EH (cell line): ENCODE data around the gene SSNA1.

Experiments used
- DNase-seq: peaks from one replicate; pipeline ENCODE4 v3.0.0-alpha.2; 2015; ENCODE audit warnings: low read depth

SSNA1 gene, protein sequence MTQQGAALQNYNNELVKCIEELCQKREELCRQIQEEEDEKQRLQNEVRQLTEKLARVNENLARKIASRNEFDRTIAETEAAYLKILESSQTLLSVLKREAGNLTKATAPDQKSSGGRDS

DNA sequence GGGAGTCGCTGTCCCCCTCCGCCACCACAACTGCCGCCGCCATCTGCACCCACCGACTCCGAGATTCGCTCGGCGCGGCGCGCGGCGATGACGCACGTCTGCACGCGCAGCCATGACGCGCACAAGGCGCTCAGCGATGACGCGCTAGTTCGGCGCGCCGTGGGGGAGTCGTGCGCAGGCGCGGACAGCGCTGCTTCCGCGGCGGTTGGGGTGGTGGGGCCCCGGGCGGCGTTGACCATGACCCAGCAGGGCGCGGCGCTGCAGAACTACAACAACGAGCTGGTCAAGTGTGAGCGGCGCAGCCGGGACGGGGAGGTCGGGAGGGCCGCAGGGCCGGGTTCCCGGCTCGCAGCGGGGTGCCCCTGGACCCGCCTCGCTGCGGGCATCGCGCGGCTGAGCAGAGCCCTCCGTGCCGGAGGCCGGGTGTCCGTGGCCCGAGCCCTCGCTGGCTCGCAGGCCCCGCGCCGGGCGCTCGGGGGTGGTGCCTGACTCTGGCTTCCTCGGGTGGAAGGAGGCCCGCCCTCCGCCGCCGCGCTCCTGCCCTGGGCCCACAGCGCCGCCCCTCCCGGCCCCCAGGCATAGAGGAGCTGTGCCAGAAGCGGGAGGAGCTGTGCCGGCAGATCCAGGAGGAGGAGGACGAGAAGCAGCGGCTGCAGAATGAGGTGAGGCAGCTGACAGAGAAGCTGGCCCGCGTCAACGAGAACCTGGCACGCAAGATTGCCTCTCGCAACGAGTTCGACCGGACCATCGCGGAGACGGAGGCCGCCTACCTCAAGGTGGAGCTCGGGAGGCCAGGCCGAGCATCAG, at the start of gene SSNA1, which contains the start of gene ANAPC2:
Gene SSNA1, plus strand, starts transcription at position 187 of the 807 bp plus-strand sequence. Its CDS starts 51 bp downstream, at position 238.
Gene ANAPC2, minus strand, starts transcription at position 71 of the 807 bp plus-strand sequence. Its CDS starts 28 bp downstream, at position 43.
- DNase-seq, result peak; percentile 90

DNA sequence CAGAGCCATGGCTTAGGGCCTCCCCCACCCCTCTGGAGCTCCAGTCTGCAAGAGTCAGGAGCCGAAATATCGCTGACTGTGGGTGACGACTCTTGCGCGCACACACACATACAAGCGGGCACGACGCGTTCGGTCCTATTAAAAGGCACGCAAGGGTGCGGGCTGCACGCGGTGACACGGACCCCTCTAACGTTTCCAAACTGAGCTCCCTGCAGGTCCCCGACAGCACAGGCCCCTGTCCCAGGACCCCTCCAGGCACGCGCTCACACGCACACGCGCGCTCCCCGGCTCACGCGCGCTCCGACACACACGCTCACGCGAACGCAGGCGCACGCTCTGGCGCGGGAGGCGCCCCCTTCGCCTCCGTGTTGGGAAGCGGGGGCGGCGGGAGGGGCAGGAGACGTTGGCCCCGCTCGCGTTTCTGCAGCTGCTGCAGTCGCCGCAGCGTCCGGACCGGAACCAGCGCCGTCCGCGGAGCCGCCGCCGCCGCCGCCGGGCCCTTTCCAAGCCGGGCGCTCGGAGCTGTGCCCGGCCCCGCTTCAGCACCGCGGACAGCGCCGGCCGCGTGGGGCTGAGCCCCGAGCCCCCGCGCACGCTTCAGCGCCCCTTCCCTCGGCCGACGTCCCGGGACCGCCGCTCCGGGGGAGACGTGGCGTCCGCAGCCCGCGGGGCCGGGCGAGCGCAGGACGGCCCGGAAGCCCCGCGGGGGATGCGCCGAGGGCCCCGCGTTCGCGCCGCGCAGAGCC, 49.6 kb upstream of the SSNA1 start, which contains the start of gene GRIN1:
Gene GRIN1, plus strand, starts transcription at position 433 of the 746 bp plus-strand sequence. CDS start 333 bp downstream, outside the sequence.
- peak; percentile 46 for DNase-seq

DNA sequence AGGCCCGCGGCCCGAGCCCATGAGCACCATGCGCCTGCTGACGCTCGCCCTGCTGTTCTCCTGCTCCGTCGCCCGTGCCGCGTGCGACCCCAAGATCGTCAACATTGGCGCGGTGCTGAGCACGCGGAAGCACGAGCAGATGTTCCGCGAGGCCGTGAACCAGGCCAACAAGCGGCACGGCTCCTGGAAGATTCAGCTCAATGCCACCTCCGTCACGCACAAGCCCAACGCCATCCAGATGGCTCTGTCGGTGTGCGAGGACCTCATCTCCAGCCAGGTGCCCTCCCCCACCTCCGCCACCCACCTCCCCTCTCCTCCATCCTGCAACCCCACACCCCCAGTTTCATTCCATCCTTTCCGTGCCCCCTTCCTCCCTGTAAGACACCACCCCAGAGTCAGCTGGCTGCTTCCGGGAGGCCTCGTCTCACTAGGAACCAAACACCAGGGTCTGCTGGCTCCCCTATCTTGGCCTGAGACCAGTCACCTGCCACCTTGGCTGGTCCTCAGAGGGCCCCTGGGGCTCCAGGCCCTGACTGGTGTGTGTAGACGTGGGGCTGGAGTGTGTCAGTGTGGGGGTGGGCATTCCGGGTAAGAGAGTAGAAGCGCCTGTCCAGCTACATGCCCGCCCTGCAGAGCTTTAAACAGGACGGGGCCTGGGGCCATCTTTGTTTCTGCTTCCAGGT, 48.9 kb upstream of the SSNA1 start:
- no peak for DNase-seq

DNA sequence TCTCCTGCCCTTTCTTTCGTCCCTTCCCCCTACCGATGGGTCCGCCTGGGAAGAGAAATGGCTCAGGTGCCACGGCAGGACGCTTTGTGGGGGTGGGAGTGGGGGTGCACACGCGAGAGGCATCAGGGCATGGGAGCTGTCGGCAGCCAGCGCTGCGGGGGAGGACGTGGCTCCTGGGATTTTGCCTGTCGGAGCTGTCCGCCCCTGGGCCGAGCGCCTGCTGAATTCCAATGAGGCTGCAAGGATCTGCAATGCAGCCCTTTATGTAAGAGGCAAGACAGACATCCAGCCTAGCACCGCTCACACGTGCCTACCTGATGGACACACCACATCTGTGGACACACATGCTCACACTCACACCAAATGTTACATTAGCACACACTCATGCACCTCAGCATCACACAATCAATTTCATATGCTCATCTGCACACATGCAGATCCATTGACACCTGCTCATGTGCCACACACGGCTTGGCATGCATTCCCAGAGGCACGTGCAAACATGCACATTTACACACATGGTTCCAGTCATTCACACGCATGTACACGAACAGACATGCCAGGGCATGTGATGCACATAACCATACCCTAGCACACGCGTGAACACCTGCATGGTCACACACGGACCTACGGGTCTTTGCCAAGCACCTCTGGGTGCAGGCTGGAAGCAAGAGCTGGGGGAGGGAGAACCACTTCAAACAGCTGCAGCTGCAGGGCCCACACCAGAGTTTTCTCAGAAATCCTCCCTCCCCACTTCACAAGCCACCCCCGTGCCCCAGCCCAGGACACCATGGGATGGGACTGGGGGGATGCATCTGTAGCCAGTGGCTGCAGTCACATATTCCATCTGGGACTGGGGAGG, 48.1 kb upstream of the SSNA1 start:
- DNase-seq, result no peak

DNA sequence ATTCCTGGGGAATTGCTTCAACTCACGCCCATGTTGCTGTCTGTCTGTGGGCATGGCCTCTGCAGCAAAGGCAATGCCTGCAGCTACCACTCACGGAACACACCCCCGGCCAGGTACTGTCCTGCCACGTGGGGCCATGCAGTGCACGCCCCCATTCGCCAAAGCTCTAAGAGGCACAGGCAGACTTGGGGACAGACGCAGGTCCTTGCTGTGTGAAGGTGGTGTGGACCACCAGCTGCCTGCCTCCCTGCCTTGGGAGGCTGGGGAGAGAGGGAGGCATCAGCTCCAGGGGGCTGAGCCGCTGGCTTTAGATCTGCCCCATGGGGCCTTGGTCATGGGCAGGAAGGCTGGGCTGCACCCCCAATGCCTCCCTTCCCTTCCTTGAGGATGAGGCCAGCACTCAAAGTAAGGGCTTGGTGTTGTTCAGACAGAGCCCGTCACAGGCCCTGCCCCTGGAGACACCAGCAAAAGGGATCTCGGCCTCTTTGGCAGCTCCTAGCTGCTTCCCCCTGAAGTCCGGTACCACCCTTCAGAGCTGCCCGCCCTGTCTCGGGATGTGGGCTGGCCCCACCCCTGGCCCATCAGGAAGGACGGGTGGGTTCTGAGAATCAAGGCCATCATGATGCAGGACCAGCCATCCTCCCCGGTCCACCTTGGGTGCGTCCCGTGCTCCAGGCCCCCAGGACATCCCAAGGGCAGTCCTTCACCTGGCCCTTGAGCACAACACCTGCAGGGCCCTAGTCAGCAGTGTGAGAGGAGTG, 47.2 kb upstream of the SSNA1 start:
- DNase-seq, result no peak

DNA sequence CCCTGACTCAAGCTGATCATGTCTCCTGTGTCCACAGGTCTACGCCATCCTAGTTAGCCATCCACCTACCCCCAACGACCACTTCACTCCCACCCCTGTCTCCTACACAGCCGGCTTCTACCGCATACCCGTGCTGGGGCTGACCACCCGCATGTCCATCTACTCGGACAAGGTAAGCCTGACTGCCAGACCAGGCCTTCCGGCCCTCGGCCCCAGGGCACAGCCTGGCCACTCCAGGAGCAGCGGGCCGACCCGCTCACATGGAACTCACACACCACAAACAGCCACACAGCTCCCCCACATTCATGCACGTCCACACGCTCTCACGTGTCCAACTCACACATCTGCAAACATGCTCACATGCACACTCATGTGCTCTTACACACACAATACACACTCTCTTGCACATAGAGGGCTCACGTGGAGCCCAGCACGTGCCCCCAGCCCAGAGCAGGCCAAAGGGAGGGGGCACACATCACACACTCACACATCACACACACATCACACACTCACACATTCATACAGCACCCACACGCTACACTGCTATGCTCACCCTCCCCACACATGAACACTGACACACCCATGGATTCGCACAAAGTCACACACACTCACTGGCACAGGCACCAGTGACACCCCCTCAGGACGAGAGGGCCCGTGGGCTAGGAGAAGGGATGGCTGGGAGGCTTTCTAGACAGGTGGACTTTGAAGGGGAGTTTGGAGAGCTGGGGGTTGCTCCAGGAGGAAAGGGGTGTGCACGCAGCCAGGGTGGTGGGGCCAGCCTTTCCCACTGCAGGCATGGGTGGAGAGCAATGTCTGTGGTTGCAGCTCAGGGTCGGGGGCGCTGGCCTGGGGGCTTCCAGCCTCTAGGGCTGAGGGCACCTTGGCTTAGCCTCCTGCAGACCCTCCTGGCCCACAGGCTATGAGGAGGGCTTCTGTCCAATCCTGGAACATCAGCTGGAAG, 46.2 kb upstream of the SSNA1 start:
- DNase-seq, result no peak

DNA sequence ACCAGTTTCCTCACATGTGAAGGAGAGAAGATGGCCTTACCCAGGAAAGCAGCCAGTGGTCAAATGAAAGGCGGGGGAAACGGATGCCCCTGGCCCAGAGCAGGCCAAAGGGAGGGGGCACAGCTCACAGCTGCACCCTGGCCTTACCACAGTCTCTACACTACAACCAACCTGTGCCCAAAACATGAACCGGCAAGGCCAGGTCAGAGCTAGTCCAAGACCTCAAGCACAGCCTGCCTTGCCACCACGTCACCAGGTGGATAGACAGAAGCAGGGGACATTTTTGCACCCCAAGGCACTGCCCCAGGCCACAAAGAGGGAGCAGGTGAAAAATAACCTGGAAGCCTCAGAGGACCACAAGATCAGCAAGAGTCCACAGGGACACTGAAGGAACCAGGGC, 45.0 kb upstream of the SSNA1 start:
- DNase-seq, result no peak

DNA sequence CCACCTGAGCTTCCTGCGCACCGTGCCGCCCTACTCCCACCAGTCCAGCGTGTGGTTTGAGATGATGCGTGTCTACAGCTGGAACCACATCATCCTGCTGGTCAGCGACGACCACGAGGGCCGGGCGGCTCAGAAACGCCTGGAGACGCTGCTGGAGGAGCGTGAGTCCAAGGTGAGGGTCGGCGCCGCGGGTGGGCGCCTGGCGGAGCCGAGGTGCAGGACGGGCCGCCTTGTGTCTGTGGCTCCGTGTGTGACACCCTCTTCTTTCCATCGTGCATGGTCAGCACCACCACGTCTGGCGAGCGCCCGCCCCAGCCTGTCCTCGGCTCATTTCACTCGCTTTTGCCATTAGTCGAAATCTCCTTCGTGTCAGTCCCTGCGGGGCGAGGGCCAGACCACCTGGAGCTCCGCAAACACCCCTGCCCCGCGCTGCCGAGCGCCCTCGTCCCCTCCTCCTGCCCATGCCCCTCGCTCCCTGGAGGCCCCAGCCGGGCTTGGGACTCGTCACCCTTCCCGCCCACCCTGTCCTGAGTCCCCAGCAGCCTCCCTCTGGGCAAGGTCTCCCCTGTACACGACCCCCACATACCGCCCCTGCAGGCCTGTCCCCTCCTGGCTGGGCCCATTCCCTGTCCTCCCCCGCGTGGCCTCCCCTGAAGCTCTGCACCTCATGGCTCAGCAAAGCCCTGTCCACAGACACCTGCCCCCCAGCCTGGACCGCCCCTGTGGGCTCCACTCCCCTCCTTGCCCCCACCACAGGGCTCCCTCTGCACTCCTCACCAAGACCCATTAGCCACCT, 42.5 kb upstream of the SSNA1 start:
- DNase-seq, result no peak

DNA sequence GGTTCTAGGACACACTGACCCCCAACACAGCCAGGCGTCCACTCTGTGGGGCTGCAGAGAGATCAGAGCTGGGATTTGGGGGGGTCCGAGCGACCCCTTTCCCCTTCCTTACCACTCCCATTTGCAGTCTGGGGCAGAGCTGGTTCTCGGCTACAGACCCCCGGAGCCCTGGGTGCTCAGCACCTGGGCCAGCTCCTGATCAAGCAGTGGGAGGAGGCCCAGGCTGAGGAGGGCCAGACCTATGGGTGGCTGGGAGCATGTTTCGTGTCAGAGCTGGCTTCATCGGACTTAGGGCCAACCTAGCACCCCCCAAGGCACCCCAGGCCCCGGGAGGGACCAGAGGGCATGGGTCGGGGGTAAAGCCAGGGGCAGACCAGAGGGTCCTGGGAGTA, 42.0 kb upstream of the SSNA1 start:
- no peak for DNase-seq

DNA sequence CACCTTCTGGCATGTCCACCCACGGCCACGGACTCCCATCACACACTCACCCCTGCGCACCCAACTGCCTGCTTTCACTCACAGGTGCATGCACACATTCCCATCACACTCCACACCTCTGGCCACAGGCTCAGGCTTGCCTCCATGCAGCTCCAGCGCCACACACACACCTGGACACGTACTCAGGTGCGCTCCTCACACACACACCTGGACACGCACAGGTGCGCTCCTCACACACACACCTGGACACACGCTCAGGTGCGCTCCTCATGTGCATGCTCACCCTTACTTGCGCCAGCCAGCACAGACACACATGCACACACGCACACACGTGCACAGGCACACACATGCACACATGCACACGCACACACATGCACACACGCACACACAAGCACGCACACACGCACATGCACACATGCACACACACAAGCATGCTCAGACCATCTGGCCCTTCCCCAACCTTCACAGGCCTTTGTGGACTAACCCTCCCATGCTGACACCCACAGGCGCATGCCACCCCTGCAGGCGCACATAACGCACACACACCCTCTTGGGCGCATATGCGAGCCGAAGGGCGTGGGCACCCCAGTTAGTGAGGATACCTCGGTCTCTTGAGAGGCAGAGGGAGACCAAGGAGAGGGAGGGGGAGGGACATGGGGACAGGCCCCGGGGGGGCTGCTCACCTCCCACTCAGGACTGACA, 41.2 kb upstream of the SSNA1 start:
- no peak for DNase-seq

DNA sequence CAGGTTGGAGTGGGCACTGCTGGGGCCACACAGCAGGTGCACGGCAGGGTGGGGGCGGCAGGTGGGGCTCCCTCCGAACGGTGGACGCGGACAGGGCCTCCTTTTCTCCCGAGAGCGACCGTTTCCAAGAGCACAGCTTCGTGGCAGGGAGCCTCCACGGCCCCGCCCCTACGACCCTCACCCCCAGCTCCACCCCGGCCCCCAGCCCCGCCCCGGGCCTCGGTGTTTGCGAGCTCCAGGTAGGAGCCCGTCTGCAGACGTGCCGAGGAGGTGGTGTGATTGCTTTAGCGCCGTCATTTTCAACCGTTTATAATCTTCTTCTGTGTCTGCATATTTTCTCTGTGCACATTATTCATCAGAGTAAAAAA, 40.7 kb upstream of the SSNA1 start:
- no peak for DNase-seq

DNA sequence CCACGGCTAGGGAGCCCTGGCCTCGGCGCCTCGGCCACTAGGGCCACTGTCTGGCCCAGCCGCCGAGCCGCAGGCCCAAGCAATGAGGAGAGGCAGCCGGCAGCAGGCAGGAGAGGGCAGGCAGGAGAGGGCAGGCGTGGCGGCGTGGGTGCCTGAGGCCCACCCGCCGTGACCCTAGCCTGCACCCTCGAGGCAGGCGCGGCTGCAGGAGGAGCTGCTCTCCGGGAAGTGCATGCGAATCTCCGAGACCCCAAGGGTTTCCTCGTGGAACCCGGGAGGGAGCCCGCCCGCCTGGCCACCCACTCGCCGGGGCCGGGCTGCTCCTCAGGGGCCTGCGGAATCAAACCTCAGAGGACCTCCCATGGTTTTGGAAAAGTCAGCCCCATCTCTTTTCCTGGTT, 40.2 kb upstream of the SSNA1 start:
- no peak for DNase-seq

DNA sequence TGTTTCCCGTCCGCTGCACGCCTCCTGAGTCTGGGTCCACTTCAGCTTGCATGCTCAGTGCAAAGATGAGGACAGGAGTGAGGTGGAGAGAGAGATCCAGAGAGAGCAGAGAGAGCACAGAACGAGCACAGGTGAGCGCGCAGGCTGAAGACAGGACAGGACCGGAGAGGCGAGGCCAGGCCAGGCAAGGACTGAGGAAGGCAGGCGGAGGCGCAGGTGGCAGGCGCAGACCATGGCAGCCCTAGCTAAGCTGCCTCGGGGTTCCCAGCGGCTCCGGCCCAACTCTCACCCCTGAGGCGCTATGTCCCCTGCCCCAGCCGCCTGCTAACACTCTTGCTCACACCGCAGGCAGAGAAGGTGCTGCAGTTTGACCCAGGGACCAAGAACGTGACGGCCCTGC, 39.8 kb upstream of the SSNA1 start:
- DNase-seq, result no peak

DNA sequence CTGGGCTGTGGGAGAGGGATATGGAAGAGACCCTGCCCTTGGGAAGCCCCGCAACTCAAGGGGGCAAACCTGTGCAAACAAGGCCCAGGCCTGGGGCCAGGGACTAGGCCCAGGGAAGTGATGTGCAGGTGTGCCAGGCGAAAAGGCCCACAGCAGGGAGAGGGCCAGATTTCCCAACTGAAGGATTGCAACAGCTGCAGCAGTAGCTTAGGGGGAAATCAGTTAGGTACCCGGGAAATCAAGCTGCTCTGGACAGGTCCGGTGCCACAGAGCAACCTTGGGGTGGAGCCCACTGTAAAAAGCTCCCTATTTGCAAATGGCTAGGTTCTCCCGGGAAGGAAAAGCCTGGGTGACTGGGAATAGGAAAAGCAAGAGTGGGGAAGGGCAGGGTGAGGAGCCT, 39.1 kb upstream of the SSNA1 start:
- DNase-seq, result no peak

DNA sequence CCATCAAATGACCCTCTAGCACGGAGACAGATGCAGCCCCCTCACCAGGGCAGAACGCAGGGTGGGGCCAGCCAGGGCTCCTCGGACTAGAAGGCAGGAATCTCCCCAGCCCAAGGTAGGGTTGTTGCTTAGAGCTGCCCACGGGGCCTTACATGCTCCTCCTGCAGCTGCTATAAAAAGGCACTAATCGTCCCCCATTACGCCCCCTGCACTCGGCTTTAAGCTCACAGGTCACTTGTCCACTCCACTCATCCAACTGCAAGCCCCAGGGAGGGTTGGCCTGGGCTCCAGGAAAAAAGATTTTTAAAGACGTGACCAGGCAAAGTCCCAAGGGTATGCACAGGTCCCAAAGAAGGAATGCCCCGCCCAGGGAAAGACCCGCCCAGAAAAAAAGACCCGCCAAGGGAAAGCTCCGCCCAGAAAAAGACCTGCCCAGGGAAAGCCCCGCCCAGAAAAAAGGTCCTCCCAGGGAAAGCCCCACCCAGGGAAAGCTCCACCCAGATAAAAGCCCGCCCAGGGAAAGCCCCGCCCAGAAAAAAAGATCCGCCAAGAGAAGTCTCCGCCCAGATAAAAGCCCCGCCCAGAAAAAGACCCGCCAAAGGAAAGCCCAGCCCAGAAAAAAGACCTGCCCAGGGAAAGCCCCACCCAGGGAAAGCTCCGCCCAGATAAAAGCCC, 38.4 kb upstream of the SSNA1 start:
- peak; percentile 17 for DNase-seq

DNA sequence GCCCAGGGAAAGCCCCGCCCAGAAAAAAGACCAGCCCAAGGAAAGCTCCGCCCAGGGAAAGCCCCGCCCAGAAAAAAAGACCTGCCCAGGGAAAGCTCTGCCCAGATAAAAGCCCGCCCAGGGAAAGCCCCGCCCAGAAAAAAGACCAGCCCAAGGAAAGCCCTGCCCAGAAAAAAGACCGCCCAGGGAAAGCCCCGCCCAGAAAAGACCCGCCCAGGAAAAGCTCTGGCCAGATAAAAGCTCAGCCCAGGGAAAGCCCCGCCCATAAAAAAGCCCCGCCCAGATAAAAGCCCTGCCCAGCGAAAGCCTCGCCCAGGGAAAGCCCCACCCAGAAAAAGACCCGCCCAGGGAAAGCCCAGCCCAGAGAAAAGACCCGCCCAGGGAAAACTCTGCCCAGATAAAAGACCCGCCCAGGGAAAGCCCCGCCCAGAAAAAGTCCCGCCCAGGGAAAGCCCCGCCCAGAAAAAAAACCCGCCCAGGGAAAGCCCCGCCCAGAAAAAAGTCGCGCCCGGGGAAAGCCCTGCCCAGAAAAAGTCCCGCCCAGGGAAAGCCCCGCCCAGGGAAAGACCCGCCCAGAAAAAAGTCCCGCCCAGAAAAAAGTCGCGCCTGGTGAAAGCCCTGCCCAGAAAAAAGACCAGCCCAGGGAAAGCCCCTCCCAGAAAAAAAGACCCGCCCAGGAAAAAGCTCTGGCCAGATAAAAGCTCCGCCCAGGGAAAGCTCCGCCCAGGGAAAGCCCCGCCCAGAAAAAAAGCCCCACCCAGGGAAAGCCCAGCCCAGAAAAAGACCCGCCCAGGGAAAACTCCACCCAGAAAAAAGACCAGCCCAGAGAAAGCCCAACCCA, 37.6 kb upstream of the SSNA1 start:
- DNase-seq, result peak; percentile 59
